ENCODE results near the gene XBP1. TPM values are rescaled to one million over a fixed set of nuclear protein-coding genes. Genes with fewer than 3 reads are reported as not detected.

Gene XBP1
- total RNA-seq, 1 experiment from 2014 or later, result 81.3 TPM

GRCh38 chr22:28791124-28791523 lies 9.2 kb downstream of the XBP1 start:
- Histone ChIP-seq H3K79me2 (ENCODE audit: insufficient read depth, low read length) (peaks cover 34% of the 10 kb centered on the region), H3K27me3 (ENCODE audit: insufficient read depth, low read length) (no peaks in the 10 kb centered on the region), H4K20me1 (ENCODE audit: insufficient read depth) (peaks cover 5% of the 10 kb centered on the region; the same call in 1 of the 2 replicates), H3K4me1 (ENCODE audit: control insufficient read depth in 1 of 2, insufficient read depth in 2 of 2, low read length in 2 of 2) (no peaks in the 10 kb centered on the region), H3K4me3 (replicated peaks in 1 of 2; ENCODE audit: low read depth in 1 of 2, low read length in 2 of 2) (no peak overlapping the region), H3K9ac (ENCODE audit: low read length) (no peak overlapping the region), H3K36me3 (ENCODE audit: control insufficient read depth in 1 of 2, insufficient read depth in 2 of 2, low read length in 2 of 2) (peaks cover 20 to 42% of the 10 kb centered on the region in 2 experiments), H3K4me2 (ENCODE audit: low read length) (no peak overlapping the region), H3K27ac (ENCODE audit: low read depth, low read length) (no peak overlapping the region), H2AFZ (ENCODE audit: low read depth, low read length, poor library complexity, severe bottlenecking) (no peak overlapping the region), H3K9me2 (ENCODE audit: insufficient read depth) (no peaks in the 10 kb centered on the region), H3K9me3 (ENCODE audit: control insufficient read depth in 1 of 2, insufficient read depth in 1 of 2, low read depth in 1 of 2, low read length in 2 of 2) (no peaks in the 10 kb centered on the region)
- DNase-seq (ENCODE audit: low read depth, low spot score) (no peak), ATAC-seq (no peak)
- intact Hi-C loops (cut with micrococcal nuclease), result loop anchor here (5.0 kb wide), 2 partner anchors 251 to 456 kb away; no protein-coding TSS in a partner anchor
- TF ChIP-seq POLR2A (IDR thresholded peaks at IDR 0.05; ENCODE audit: borderline replicate concordance, extremely low read depth, insufficient read depth, insufficient read length) (no peak), TCF7L2 (IDR thresholded peaks at IDR 0.05; ENCODE audit: borderline replicate concordance, extremely low read depth, insufficient read depth, insufficient read length) (no peak), JUND (IDR thresholded peaks at IDR 0.05) (no peak), POLR2AphosphoS5 (IDR thresholded peaks at IDR 0.05; ENCODE audit: low read depth, low read length) (no peak), SRF (IDR thresholded peaks at IDR 0.05; ENCODE audit: low read depth) (no peak), RAD21 (IDR thresholded peaks at IDR 0.05; ENCODE audit: low read depth) (no peak), ELF1 (IDR thresholded peaks at IDR 0.05; ENCODE audit: borderline replicate concordance, low read depth) (no peak), ZNF274 (IDR thresholded peaks at IDR 0.05; ENCODE audit: low read depth, low read length) (no peak), EZH2phosphoT487 (IDR thresholded peaks at IDR 0.05; ENCODE audit: borderline replicate concordance) (no peak), SP1 (IDR thresholded peaks at IDR 0.05; ENCODE audit: low read depth) (no peak), REST (IDR thresholded peaks at IDR 0.05; ENCODE audit: low read depth) (no peak), EGR1 (IDR thresholded peaks at IDR 0.05; ENCODE audit: low read depth) (no peak), ZFX (IDR thresholded peaks at IDR 0.05) (no peak), CBX3 (IDR thresholded peaks at IDR 0.05; ENCODE audit: low read depth) (no peak)
- TF ChIP-seq, protein P1, sequence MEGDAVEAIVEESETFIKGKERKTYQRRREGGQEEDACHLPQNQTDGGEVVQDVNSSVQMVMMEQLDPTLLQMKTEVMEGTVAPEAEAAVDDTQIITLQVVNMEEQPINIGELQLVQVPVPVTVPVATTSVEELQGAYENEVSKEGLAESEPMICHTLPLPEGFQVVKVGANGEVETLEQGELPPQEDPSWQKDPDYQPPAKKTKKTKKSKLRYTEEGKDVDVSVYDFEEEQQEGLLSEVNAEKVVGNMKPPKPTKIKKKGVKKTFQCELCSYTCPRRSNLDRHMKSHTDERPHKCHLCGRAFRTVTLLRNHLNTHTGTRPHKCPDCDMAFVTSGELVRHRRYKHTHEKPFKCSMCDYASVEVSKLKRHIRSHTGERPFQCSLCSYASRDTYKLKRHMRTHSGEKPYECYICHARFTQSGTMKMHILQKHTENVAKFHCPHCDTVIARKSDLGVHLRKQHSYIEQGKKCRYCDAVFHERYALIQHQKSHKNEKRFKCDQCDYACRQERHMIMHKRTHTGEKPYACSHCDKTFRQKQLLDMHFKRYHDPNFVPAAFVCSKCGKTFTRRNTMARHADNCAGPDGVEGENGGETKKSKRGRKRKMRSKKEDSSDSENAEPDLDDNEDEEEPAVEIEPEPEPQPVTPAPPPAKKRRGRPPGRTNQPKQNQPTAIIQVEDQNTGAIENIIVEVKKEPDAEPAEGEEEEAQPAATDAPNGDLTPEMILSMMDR (IDR thresholded peaks at IDR 0.05 in 2 of 3, conservative IDR thresholded peaks at IDR 0.05 in 1 of 3; ENCODE audit: borderline replicate concordance in 1 of 3, insufficient read depth in 1 of 3, low read depth in 2 of 3, low read length in 2 of 3), result no peak
- TF ChIP-seq, protein P2, sequence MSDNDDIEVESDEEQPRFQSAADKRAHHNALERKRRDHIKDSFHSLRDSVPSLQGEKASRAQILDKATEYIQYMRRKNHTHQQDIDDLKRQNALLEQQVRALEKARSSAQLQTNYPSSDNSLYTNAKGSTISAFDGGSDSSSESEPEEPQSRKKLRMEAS (IDR thresholded peaks at IDR 0.05), result no peak
- no TSS peak for BruUV-seq (replicated peaks)
- RAD21 ChIA-PET (ENCODE audit: low non-redundant PET in 1 of 2, low total read pairs in 2 of 2, uncharacterized antibody in 2 of 2, unreplicated experiment in 2 of 2), result interaction anchor here (0.6 to 0.7 kb wide), 2 partner anchors 34 to 37 kb away, joined by 3 to 4 read pairs; no protein-coding TSS in a partner anchor
- CTCF ChIA-PET, result interaction anchor here (1.0 to 2.6 kb wide), 5 partner anchors 37 to 454 kb away, joined by 3 to 15 read pairs (median 5); partner anchors contain the start of gene EMID1
- POLR2A ChIA-PET, result interaction anchor here (1.3 to 1.8 kb wide), 2 partner anchors 8 to 9 kb away, joined by 4 to 7 read pairs; partner anchors contain the start of gene XBP1
